ENCODE data around the gene EML1.

DNA sequence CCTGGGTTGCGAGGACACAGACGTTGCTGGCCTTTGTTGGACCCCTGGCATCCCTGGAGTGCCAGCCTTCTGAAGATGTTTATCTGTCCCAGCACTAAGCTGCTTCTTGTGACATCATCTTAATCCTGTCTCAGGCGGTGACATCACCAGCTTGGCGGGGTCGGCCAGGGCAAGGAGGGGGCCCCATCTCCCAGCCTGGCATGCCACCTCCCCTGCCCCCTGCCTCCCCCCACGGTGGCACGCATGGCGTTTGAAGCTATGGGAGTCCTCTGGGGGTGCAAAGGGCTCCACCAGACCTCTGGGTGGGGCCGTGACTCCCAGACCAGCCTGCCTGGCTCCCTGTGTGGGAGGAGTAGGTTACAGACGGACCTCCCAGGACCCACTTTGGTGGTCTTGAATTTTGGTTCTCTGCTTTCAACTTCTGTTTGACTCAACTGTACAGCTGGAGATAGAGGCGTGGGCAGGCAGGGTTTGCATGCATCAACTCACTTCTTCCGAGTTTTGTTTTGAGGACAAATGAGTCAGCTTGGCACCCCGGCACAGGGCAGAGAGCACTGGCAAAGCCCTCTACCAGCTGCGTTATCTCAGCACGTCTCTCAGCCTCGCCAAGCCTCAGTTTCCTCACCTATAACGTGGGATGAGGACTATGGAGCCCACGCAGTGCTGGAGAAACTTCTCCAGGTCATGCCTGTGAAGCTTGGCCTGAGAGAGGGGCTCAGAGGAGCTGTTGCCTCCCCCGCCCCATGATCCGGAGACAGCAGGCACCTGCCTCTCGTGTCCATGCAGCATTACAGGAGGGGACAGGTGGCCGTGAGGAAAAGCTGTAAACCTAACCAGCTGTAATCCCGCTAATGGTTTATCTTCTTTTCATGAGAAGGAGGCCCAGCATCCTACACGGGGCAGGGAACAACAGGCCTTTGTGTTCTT is 38.8 kb upstream of the EML1 start:
- TF ChIP-seq, protein P1, sequence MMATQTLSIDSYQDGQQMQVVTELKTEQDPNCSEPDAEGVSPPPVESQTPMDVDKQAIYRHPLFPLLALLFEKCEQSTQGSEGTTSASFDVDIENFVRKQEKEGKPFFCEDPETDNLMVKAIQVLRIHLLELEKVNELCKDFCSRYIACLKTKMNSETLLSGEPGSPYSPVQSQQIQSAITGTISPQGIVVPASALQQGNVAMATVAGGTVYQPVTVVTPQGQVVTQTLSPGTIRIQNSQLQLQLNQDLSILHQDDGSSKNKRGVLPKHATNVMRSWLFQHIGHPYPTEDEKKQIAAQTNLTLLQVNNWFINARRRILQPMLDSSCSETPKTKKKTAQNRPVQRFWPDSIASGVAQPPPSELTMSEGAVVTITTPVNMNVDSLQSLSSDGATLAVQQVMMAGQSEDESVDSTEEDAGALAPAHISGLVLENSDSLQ (IDR thresholded peaks at IDR 0.05): no peak
- TF ChIP-seq FOXK2 (IDR thresholded peaks at IDR 0.05) (no peak), L3MBTL2 (conservative IDR thresholded peaks at IDR 0.05) (no peak), FOXA1 (IDR thresholded peaks at IDR 0.05) (no peak), ARNT (IDR thresholded peaks at IDR 0.05) (no peak), BHLHE40 (IDR thresholded peaks at IDR 0.05; ENCODE audit: borderline replicate concordance) (no peak), LEF1 (IDR thresholded peaks at IDR 0.05; ENCODE audit: borderline replicate concordance) (no peak), SP1 (IDR thresholded peaks at IDR 0.05) (no peak), SUZ12 (IDR thresholded peaks at IDR 0.05) (no peak)

All from HEK293T (cell line).